Activated naive CD4-positive, alpha-beta T cell (primary cell): ENCODE results near the gene PDE8B.

Experiments
- DNase-seq, 4 experiments: peaks; one replicate each; lab custom pipeline; 2025; lab: John Stamatoyannopoulos, UW

PDE8B gene

GRCh38 chr5:77230727-77231470 is 20.4 kb downstream of the PDE8B start:
- no peak for DNase-seq

DNA sequence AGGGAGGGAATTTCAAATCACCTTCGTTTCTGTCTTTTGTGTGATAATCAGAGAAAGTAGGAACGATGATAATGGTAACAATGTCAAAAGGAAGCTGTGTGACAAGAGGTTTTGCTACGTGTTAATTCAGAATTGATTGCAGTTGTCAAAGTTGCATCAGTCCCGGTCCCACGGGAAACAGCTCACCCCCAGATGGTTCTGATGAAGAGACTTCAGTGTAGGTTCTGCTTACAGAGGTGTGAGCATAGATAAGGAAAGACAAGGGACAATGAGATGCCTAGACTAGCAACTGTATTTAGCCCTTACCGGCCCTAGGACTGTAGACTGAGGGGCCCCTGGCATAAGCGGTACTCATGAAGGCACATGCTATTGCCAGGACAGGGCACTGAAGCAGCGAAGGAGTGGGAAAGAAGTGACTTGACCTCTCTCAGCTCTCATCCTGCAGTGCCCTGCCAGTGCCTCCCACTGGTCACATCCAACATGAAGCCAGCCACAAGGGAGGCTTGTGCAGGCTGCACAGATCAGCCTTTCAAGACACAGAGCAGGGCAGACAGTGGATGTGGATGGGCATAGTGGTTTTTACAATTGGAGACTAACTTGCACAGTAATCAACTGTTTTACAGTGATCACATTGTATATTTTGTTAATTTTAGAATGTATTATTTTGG is 21.1 kb downstream of the PDE8B start:
- no peak for DNase-seq

DNA sequence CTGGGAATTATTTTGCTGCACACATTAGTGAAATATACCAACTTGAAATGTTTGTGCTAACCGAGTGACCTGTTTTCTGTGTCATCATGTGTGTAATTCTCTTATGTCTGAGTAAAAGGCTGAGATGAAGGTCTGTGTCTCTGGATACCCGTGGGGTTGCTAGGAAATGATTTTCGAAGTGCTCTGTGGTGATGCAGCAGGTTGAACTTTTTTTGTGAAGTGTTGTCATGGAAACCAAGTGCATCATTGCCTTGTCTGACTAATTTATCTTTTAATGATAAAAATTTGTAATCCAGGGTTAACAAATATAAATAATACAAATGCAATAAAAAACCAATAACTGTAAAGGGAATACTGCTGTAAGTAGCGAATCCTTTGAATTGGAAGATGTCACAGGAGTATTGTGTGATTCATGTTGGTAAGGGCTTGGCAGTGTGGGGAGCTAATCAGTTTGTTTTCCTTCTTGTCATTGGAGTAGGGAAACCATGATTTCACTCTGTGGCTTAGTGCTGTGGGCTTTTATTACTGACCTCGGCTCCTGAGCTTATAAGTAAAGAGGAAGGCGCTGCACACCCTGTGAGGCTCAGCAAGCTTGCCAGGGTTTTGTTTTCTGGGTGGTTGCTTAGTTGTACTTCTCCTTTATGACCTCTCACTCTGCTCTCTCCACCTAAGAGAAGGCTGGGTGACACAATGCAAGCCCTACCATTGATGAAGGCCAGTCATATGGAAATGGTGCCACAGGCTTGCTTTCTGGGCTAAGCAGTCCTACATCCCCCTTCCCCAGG is 22.3 kb downstream of the PDE8B start:
- DNase-seq = no peak

- no peak for DNase-seq
Measured at GRCh38 chr5:77235846-77236721, 25.6 kb downstream of the PDE8B start.

- DNase-seq = no peak
Measured at GRCh38 chr5:77239126-77239741, 28.8 kb downstream of the PDE8B start.

DNA sequence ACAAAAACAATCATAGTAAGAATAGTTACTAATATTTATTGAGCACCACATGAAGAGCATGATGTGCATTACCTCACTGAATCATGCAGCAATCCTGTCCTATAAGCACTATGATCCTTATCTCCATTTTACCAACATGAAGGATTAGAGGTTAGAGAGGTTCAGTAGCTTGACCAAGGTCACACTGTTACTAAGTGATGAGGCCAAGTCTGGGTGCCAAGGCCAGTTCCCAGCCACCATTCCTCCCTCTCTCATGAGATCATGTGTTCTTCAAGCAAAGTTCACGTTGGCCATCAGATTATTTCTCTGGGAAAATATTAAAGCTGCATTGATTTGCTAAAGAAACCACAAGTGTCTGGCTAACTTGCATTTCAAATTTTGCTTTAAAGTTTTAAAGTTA is 31.0 kb downstream of the PDE8B start:
- DNase-seq = no peak

GRCh38 chr5:77249475-77249874 is 39.0 kb downstream of the PDE8B start:
- no peak for DNase-seq

DNA sequence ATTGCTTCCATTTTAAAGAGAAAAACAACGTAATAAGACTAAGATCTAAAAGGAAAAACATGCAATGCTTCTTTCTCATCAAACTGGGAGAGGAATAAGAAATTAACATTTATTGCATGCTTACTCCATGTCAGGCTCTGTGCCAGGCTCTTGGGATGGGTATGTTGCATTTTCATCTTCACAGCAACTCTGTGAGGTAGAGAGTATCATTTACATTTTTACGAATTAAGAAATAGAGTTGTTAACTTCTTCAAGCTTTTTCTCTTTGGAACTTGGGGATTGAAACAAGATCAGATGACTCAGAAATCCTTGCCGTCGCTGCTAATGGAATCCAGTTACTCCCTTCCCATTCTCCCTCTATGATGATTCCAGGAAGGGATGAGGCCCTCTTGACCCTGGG is 39.5 kb downstream of the PDE8B start:
- DNase-seq = no peak

DNA sequence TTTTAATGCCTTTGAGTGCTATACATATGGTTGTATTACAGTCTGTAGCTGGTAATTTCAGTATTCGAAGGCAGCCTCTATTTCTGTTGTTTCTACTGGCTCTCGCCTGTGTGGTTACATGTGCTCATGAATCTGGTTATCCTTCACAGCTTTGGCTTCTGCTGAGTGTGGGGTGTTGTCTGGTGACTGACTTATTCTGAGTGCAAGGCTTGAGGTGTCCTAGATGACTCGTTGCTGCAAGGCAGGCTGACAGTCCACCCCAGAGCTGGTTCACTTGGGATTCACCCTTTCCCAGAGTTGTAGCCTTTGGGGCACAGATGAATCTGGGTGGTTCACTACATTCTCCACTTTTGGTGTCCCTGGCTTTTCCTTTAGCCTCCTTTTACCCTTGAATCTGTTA is 41.4 kb downstream of the PDE8B start:
- no peak for DNase-seq

GRCh38 chr5:77255617-77256016 is 45.1 kb downstream of the PDE8B start:
- no peak for DNase-seq

- no peak for DNase-seq
Measured at GRCh38 chr5:77256406-77256805, 45.9 kb downstream of the PDE8B start.

DNA sequence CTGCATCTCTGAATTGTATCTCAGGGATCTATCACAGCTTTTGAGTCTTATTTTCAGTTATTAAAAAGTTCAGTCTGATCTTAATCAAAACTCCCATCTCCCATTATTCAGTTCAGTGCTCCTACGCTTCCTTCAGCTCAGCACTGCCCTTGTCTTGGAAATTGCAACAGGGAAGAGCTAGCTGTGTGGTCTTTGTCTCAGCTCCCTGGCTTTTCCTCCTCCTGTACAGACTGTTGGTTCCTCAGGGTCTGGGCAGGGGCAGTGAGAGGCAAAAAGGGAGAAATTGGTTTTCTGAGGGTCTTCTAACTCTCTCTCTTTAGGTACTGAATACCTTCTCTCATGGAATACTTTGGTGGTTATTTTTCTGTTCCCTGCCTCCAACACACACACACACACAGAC is 48.2 kb downstream of the PDE8B start:
- no peak for DNase-seq

GRCh38 chr5:77259476-77259875 is 49.0 kb downstream of the PDE8B start:
- no peak for DNase-seq

DNA sequence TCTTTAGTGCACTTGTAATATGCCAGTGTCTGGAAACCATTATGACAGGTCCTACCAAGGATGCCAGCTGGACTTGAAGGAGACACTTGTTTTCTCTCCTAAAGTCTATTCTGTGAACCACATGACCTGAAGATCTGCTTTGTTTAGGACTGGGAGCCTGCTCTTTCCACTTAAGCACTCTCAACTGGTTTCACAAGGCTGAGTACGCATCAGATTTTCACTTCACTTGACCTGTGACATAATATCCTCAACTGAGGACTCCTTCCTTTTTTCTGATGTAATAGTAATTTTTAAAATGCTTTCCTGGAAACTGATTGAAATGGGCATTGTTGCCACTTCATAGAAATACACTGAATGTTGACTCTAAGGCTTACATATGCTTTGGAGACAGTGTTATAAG is 52.2 kb downstream of the PDE8B start:
- DNase-seq = no peak

DNA sequence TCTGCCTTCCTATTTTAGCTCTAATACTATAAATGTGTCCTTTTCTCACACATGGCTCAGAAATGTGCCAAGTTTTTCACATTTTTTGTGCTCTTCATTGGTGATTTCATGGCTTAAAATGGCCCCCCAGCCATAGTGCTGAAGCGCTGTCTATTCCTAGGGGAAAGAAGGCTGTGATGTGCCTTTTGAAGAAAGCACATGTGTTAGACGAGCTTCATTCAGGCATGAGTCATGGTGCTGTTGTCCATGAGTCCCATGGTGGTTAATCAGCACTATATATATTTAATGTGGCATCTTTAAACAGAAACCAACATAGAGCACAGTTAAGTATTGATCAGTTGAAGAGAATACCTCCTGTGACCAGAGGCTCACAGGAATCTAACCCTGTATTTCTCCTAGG is 55.8 kb downstream of the PDE8B start:
- no peak for DNase-seq

DNA sequence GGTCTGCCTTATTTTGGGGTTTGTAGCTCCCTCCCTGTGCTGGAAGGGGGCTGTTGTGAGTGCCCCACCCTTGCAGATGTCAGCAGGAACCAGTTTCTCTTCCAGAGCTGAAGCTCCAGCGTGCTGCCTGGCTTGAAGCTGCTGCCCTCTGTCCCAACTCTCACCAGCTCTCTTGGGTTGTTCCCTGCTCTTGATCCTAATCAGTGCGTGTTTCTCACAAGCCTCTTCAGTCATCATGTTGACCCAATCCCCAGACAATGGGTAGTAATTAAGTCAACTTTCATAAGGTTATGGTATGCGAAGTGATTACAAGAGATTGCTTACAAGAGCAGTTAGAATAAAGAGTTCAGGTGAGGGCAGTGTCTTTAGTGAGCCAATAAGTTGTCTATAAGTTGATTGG is 57.0 kb downstream of the PDE8B start:
- no peak for DNase-seq

- no peak for DNase-seq
Measured at GRCh38 chr5:77272206-77272605, 61.7 kb downstream of the PDE8B start.

DNA sequence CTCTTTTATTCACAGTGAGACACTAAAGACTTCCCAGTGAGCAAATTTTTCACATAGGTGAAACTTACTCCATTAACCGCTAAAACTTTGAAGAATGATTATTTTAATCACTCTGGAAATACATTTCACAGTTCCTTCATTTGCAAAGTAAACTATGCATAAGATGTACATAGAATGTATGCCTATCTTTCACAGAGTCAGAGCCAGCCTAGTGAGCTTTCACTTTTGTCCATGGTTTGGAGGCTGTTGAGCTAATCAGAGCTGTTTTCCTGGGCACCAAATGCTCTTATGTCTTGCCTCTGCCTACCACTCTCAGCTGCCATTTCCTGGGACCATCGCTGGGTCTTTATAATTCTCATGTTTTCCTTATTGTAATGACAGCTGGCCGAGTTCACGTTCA is 67.3 kb downstream of the PDE8B start:
- DNase-seq = no peak

DNA sequence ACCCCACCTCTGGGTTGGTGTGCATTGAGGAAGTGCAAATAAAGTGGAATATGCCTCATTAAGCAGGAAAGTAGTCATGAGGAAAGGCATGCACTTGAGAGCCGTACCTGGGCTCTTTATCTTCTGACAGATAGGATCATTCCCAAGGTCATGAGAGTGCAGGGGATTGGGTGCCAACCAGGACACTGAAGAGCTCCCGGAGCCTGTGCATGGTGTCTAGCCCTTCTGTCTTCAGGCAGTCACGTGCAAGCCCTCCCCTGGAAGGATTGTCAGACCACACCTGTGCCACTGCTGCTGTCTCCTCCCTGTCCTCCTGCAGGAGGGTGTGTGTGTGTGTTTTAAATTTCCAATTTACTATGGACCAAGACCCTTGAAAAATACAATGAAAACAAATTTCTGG is 69.6 kb downstream of the PDE8B start:
- DNase-seq = no peak

DNA sequence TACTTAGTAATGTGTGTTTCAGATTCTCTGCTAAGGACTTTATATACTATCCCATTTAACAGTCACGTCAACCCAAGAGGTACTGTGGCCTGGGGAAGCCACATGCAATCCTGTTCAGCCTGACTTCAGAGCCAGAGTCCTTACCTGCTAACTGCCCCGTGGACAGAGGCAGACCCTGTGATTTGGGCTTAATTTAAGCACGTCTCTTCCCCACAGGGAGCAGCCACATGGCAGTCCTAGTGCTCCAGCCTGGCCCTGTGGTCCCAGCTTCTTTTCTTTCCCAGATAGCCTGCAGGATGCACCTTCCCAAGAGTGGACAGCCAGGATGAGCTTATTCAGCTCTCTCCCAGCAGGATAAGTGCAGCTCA is 71.5 kb downstream of the PDE8B start:
- no peak for DNase-seq

- DNase-seq = no peak
Measured at GRCh38 chr5:77282337-77283027, 72.0 kb downstream of the PDE8B start.
